ENCODE data around the gene UBQLNL.

DNA sequence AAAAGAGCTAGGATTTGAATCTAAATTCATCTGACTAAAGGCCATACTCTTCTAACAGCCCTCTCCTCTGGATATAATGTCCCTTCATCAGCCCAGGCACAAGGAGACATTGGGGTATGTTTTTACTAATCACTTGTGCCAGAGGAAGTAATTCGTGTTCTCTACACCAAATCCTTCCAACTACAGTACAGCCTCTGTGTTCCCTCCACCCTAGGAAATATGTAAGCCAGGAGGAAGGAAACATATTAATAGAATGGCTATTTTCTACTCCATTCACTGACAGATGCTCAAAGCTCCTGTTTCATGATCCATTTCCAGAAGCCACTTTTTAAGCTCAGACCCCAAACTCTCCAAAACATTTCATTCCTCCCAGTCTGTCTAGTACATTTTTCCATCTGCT is 12.0 kb upstream of the UBQLNL start:
- TF ChIP-seq, protein P1, sequence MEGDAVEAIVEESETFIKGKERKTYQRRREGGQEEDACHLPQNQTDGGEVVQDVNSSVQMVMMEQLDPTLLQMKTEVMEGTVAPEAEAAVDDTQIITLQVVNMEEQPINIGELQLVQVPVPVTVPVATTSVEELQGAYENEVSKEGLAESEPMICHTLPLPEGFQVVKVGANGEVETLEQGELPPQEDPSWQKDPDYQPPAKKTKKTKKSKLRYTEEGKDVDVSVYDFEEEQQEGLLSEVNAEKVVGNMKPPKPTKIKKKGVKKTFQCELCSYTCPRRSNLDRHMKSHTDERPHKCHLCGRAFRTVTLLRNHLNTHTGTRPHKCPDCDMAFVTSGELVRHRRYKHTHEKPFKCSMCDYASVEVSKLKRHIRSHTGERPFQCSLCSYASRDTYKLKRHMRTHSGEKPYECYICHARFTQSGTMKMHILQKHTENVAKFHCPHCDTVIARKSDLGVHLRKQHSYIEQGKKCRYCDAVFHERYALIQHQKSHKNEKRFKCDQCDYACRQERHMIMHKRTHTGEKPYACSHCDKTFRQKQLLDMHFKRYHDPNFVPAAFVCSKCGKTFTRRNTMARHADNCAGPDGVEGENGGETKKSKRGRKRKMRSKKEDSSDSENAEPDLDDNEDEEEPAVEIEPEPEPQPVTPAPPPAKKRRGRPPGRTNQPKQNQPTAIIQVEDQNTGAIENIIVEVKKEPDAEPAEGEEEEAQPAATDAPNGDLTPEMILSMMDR (IDR thresholded peaks at IDR 0.05), result no peak
- TF ChIP-seq POLR2A (IDR thresholded peaks at IDR 0.05), result no peak

All from testis (tissue), 2 donors.